ENCODE results near the gene TTLL11. TPM values are rescaled to one million over a fixed set of nuclear protein-coding genes. Genes with fewer than 3 reads are reported as not detected.

Gene TTLL11
- total RNA-seq, 2 donors from 2014 or later = 4.5 to 6.5 TPM

DNA sequence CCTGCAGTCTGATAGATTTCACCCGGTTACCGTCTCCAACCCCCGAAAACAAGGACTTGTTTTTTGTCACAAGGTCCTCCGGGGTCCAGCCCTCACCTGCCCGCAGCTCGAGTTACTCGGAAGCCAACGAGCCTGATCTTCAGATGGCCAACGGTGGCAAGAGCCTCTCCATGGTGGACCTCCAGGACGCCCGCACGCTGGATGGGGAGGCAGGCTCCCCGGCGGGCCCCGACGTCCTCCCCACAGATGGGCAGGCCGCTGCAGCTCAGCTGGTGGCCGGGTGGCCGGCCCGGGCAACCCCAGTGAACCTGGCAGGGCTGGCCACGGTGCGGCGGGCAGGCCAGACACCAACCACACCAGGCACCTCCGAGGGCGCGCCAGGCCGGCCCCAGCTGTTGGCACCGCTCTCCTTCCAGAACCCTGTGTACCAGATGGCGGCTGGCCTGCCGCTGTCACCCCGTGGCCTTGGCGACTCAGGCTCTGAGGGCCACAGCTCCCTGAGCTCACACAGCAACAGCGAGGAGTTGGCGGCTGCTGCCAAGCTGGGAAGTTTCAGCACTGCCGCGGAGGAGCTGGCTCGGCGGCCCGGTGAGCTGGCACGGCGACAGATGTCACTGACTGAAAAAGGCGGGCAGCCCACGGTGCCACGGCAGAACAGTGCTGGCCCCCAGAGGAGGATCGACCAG is 320.4 kb downstream of the TTLL11 start:
- intact Hi-C loops (cut with DNase I) = no loop called here
- ATAC-seq = peak; percentile 76 to 80
- peak; percentile 62 for DNase-seq

Small RNA genes within 50 kb of the gene (microRNA-seq; reads per million reads assigned to microRNA genes)
- 0 reads per million in 2 donors for gene MIR4478

Other genes starting within 250 kb of the TTLL11 start
- gene NDUFA8, start 66.5 kb upstream of the TTLL11 start, total RNA-seq = 100 to 1,000 TPM; 198 to 221 TPM
- not detected for gene MORN5, start 66.6 kb upstream of the TTLL11 start, total RNA-seq
- 10 to 100 TPM in 1 of 2 donors, 1 to 10 TPM in 1; 6.1 to 11.3 TPM for gene LHX6, start 135.6 kb upstream of the TTLL11 start, total RNA-seq
- 10 to 100 TPM; 30.3 to 32.5 TPM for gene RBM18, start 171.5 kb upstream of the TTLL11 start, total RNA-seq
- 10 to 100 TPM; 32.1 to 32.9 TPM for gene MRRF, start 171.6 kb upstream of the TTLL11 start, total RNA-seq

Measured in left cardiac atrium (tissue), 4 donors.